ENCODE results near the gene ENOSF1. TPM values are rescaled to one million over a fixed set of nuclear protein-coding genes. Genes with fewer than 3 reads are reported as not detected.

Gene ENOSF1
- total and polyA plus RNA-seq, 12 donors = 50.8 to 196 (median 93.7) TPM

DNA sequence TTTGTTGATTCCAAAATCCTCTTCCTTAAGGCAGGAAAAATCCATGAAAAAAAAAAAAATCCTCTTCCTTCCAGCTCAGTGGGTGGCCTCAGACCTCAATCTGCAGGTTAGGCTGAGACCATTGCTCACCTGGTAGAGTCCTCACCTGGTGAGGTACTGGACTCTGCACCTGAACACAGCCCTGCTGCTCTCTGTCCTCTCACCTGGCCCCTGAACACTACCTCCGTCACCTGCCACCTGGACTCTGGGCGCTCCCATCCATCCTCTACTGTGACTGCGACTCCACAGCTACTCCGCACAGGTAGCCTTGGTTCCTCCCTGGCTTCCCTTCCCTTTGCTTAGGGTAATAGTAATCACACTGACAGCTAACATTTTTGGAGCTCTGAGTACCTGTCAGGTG is 32.9 kb downstream of the ENOSF1 start:
- H3K4me3 ChIP-seq = no peak overlapping the region
- peak in 1 of 7 donors; percentile 10 for DNase-seq
- no peaks in the 10 kb centered on the region for H3K27me3 ChIP-seq
- intact Hi-C loops (cut with DNase I) = no loop called here
- H3K4me1 ChIP-seq (replicated peaks in 1 of 2) = peaks cover 0 to 5% of the 10 kb centered on the region in 2 donors
- H3K27ac ChIP-seq = no peak overlapping the region
- no peaks in the 10 kb centered on the region for H3K9me3 ChIP-seq (replicated peaks in 1 of 3)
- no peak for TF ChIP-seq POLR2A (IDR thresholded peaks at IDR 0.05)
- TF ChIP-seq, protein P1, sequence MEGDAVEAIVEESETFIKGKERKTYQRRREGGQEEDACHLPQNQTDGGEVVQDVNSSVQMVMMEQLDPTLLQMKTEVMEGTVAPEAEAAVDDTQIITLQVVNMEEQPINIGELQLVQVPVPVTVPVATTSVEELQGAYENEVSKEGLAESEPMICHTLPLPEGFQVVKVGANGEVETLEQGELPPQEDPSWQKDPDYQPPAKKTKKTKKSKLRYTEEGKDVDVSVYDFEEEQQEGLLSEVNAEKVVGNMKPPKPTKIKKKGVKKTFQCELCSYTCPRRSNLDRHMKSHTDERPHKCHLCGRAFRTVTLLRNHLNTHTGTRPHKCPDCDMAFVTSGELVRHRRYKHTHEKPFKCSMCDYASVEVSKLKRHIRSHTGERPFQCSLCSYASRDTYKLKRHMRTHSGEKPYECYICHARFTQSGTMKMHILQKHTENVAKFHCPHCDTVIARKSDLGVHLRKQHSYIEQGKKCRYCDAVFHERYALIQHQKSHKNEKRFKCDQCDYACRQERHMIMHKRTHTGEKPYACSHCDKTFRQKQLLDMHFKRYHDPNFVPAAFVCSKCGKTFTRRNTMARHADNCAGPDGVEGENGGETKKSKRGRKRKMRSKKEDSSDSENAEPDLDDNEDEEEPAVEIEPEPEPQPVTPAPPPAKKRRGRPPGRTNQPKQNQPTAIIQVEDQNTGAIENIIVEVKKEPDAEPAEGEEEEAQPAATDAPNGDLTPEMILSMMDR (IDR thresholded peaks at IDR 0.05) = no peak
- 97 to 100% (median 99%) methylated on average over 4 of the region's 4 CpGs for WGBS, 4 donors
- peaks cover 0 to 41% of the 10 kb centered on the region in 2 donors for H3K36me3 ChIP-seq (replicated peaks in 1 of 2)

DNA sequence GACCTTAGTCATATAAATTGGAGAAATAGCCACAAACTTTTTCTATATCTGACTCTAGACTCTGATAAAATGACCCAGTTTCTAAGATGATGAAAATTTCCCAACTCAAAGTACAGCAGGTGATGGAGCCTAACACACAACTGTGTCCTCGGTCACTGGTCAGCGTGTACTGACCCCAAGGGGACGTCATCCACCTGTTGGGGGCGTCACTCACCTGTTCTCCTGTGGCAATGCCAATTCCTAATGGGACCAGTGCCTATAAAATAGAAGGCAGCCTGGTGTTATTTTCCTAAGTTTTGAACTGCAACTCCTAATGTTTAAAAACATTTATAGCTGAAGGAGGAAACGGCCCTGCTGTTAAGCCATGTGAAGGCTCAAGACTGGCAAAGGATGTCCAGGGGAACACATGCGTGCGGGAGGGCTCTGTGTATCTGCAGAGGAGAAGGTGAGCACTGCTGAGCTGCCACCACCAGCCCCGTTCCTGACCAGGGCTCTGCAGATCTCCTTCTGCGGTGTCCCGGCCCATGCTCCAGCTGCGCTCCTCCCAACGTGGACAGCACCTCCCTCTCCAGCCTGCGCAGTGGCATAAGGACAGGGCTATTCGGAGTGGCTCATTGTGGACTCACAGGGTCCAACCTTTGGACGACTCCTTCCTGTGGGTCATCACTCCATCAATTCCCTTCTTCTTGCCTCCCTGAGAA is 33.8 kb downstream of the ENOSF1 start:
- Histone ChIP-seq H3K27ac (peak overlapping the region in 1 of 5 donors; percentile 21), H3K4me3 (no peak overlapping the region), H3K4me1 (replicated peaks in 1 of 2) (peaks cover 0 to 5% of the 10 kb centered on the region in 2 donors), H3K36me3 (replicated peaks in 1 of 2) (peaks cover 0 to 45% of the 10 kb centered on the region in 2 donors), H3K9me3 (replicated peaks in 1 of 3) (no peaks in the 10 kb centered on the region), H3K27me3 (no peaks in the 10 kb centered on the region)
- intact Hi-C loops (cut with DNase I) = no loop called here
- peak in 1 of 7 donors; percentile 42 for DNase-seq
- WGBS, 4 donors = 96 to 98% (median 96%) methylated on average over 15 of the region's 15 CpGs
- TF ChIP-seq, protein P1 (IDR thresholded peaks at IDR 0.05) = no peak
- TF ChIP-seq POLR2A (IDR thresholded peaks at IDR 0.05) = no peak

DNA sequence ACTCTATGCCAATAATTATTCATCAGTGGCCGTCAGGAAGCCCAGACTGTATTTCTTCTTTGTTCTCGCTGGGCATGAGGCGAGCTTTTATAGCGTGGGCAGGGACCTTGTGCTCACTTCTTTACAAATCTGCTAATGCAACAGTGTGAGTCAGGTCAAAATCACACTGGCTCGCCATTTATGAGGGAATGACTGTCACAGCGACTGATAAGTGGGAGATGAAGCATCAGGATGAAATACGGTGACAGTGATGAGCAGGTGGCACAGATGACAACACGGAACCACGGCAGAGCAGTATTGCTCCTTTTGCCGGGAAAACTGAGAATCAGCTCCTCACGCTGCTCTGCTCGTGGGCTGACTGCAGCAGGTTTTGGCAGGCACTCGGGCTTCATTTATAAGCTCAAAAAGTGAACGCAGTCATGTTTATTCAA is 34.5 kb downstream of the ENOSF1 start:
- peak in 6 of 7 donors; percentile 56 to 85 (median 68) for DNase-seq
- no peak for TF ChIP-seq POLR2A (IDR thresholded peaks at IDR 0.05)
- TF ChIP-seq, protein P1 (IDR thresholded peaks at IDR 0.05) = no peak
- Histone ChIP-seq H3K27me3 (no peaks in the 10 kb centered on the region), H3K4me1 (replicated peaks in 1 of 2) (peaks cover 0 to 5% of the 10 kb centered on the region in 2 donors), H3K4me3 (no peak overlapping the region), H3K36me3 (replicated peaks in 1 of 2) (peaks cover 0 to 43% of the 10 kb centered on the region in 2 donors), H3K9me3 (replicated peaks in 1 of 3) (no peaks in the 10 kb centered on the region), H3K27ac (peak overlapping the region in 2 of 5 donors; percentile 21 to 31)
- intact Hi-C loops (cut with DNase I) = no loop called here
- WGBS, 4 donors = 50 to 56% (median 53%) methylated on average over 12 to 14 of the region's 14 CpGs

DNA sequence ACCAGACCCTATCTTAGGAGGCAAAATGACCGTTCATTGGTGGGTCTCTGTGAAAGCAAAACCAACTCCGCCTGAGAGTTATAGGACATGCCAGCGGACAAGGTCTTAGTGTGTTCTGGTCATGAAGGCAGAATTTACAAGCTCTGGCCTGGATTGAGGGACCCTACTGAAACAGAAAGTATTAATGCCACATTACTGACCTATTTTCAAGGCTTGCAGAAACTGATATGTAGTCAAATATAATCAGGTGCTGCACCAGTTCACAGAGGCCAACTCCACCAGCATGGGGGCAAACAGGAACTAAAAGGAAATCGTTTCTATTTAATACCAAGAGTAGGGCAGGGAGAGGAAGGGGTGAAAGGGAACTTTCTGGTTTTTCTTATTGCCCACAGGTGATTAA is 35.3 kb downstream of the ENOSF1 start:
- no peaks in the 10 kb centered on the region for H3K9me3 ChIP-seq (replicated peaks in 1 of 3)
- intact Hi-C loops (cut with DNase I) = no loop called here
- H3K27ac ChIP-seq = no peak overlapping the region
- WGBS, 4 donors = 42 to 92% (median 78%) methylated on average over 4 of the region's 4 CpGs
- H3K36me3 ChIP-seq (replicated peaks in 1 of 2) = peaks cover 0 to 47% of the 10 kb centered on the region in 2 donors
- no peak for TF ChIP-seq POLR2A (IDR thresholded peaks at IDR 0.05)
- TF ChIP-seq, protein P1 (IDR thresholded peaks at IDR 0.05) = no peak
- H3K4me1 ChIP-seq (replicated peaks in 1 of 2) = peaks cover 0 to 5% of the 10 kb centered on the region in 2 donors
- H3K4me3 ChIP-seq = no peak overlapping the region
- H3K27me3 ChIP-seq = no peaks in the 10 kb centered on the region
- no peak for DNase-seq
